NCI-H510A treated with DMSO at 0.1 percent for 48 hours (cell line): ENCODE measurements around the gene QPCTL.

Source experiments
- DNase-seq: peaks from one replicate; lab custom pipeline; 2025; lab: John Stamatoyannopoulos, UW

The QPCTL gene

GRCh38 chr19:45692187-45693105, at the start of gene QPCTL:
TSS of gene QPCTL (plus strand) at chr19:45692666. CDS start at chr19:45692704, 38 bp downstream.
- peak; percentile 100 for DNase-seq

- peak; percentile 96 for DNase-seq
Observed at GRCh38 chr19:45643024-45643926, 49.2 kb upstream of the QPCTL start.

- DNase-seq, result no peak
Observed at GRCh38 chr19:45643927-45644771, 48.3 kb upstream of the QPCTL start.

- DNase-seq, result no peak
Observed at GRCh38 chr19:45645068-45645630, 47.3 kb upstream of the QPCTL start.

GRCh38 chr19:45645631-45646344, 46.7 kb upstream of the QPCTL start:
- peak; percentile 96 for DNase-seq

GRCh38 chr19:45646345-45646698, 46.1 kb upstream of the QPCTL start:
- no peak for DNase-seq

GRCh38 chr19:45650722-45651121, 41.7 kb upstream of the QPCTL start:
- no peak for DNase-seq

- DNase-seq, result no peak
Observed at GRCh38 chr19:45653634-45654033, 38.8 kb upstream of the QPCTL start.

GRCh38 chr19:45655073-45655472, 37.4 kb upstream of the QPCTL start:
- no peak for DNase-seq

GRCh38 chr19:45657520-45658167, 34.8 kb upstream of the QPCTL start:
- DNase-seq, result peak; percentile 29

- DNase-seq, result no peak
Observed at GRCh38 chr19:45659096-45659729, 33.3 kb upstream of the QPCTL start.

- no peak for DNase-seq
Observed at GRCh38 chr19:45660636-45661035, 31.8 kb upstream of the QPCTL start.

- no peak for DNase-seq
Observed at GRCh38 chr19:45663800-45664199, 28.7 kb upstream of the QPCTL start.

GRCh38 chr19:45664575-45664974, 27.9 kb upstream of the QPCTL start:
- no peak for DNase-seq

GRCh38 chr19:45667620-45668341, 24.7 kb upstream of the QPCTL start, which contains the start of gene GIPR:
TSS of gene GIPR (plus strand) at chr19:45668221. CDS start at chr19:45669521, 1,300 bp downstream.
- peak; percentile 73 for DNase-seq

GRCh38 chr19:45668342-45668871, 24.1 kb upstream of the QPCTL start:
- DNase-seq, result no peak

- DNase-seq, result no peak
Observed at GRCh38 chr19:45670670-45671453, 21.6 kb upstream of the QPCTL start.

GRCh38 chr19:45674946-45675345, 17.5 kb upstream of the QPCTL start:
- DNase-seq, result peak; percentile 77
